Mucosa of stomach (tissue), 1 donor: Measurements from ENCODE around the gene STEAP2.
A peak's percentile ranks its signal among the peaks of the same experiment; 100 is the strongest.

ENCODE experiments used
- H3K27me3 ChIP-seq: one replicate; pipeline ENCODE4 v1.7.0; 2013; ENCODE audit warnings: mild to moderate bottlenecking, low read length; ENCODE audit not compliant: control insufficient read depth, insufficient read depth
- H3K36me3 ChIP-seq: one replicate; pipeline ENCODE4 v1.7.0; 2013; ENCODE audit warnings: low read length; ENCODE audit not compliant: control insufficient read depth, insufficient read depth
- H3K4me1 ChIP-seq: one replicate; pipeline ENCODE4 v1.7.0; 2013; ENCODE audit warnings: mild to moderate bottlenecking, low read length; ENCODE audit not compliant: control insufficient read depth, insufficient read depth
- H3K4me3 ChIP-seq: one replicate; pipeline ENCODE4 v1.7.0; 2013; ENCODE audit warnings: low read length
- H3K9ac ChIP-seq: one replicate; pipeline ENCODE4 v1.7.0; 2013; ENCODE audit warnings: mild to moderate bottlenecking, low read length, moderate library complexity
- H3K9me3 ChIP-seq: one replicate; pipeline ENCODE4 v1.7.0; 2013; ENCODE audit warnings: mild to moderate bottlenecking, low read length, moderate library complexity; ENCODE audit not compliant: control insufficient read depth
- donor health status: Pancreatic carcinoma.

Gene STEAP2

GRCh38 chr7:90225181-90225580, 13.6 kb downstream of the STEAP2 start:
- H3K9me3 ChIP-seq, result no peaks in the 10 kb centered on the region
- no peak overlapping the region for H3K4me3 ChIP-seq
- peaks cover 13% of the 10 kb centered on the region for H3K4me1 ChIP-seq
- no peak overlapping the region for H3K9ac ChIP-seq
- H3K36me3 ChIP-seq, result no peaks in the 10 kb centered on the region
- no peaks in the 10 kb centered on the region for H3K27me3 ChIP-seq

- H3K36me3 ChIP-seq, result no peaks in the 10 kb centered on the region
- no peaks in the 10 kb centered on the region for H3K9me3 ChIP-seq
- H3K4me3 ChIP-seq, result no peak overlapping the region
- no peak overlapping the region for H3K9ac ChIP-seq
- H3K4me1 ChIP-seq, result peaks cover 13% of the 10 kb centered on the region
- no peaks in the 10 kb centered on the region for H3K27me3 ChIP-seq
These were observed 14.1 kb downstream of the STEAP2 start for GRCh38 chr7:90225601-90226000.

GRCh38 chr7:90227259-90227658, 15.7 kb downstream of the STEAP2 start:
- Histone ChIP-seq H3K36me3 (no peaks in the 10 kb centered on the region), H3K4me1 (peaks cover 13% of the 10 kb centered on the region), H3K4me3 (no peak overlapping the region), H3K9me3 (no peaks in the 10 kb centered on the region), H3K27me3 (no peaks in the 10 kb centered on the region), H3K9ac (no peak overlapping the region)

- Histone ChIP-seq H3K4me3 (peak overlapping the region; percentile 45), H3K4me1 (peaks cover 17% of the 10 kb centered on the region), H3K36me3 (no peaks in the 10 kb centered on the region), H3K9me3 (no peaks in the 10 kb centered on the region), H3K27me3 (no peaks in the 10 kb centered on the region), H3K9ac (peak overlapping the region; percentile 64)
These were observed 18.1 kb downstream of the STEAP2 start for GRCh38 chr7:90229682-90230081.

GRCh38 chr7:90230834-90231233, 19.3 kb downstream of the STEAP2 start:
- Histone ChIP-seq H3K4me3 (no peak overlapping the region), H3K9me3 (no peaks in the 10 kb centered on the region), H3K9ac (peak overlapping the region; percentile 64), H3K27me3 (no peaks in the 10 kb centered on the region), H3K36me3 (no peaks in the 10 kb centered on the region), H3K4me1 (peaks cover 17% of the 10 kb centered on the region)

GRCh38 chr7:90231304-90231703, 19.8 kb downstream of the STEAP2 start:
- H3K36me3 ChIP-seq, result no peaks in the 10 kb centered on the region
- no peaks in the 10 kb centered on the region for H3K27me3 ChIP-seq
- peak overlapping the region; percentile 32 for H3K4me3 ChIP-seq
- no peaks in the 10 kb centered on the region for H3K9me3 ChIP-seq
- peak overlapping the region; percentile 38 for H3K9ac ChIP-seq
- peaks cover 17% of the 10 kb centered on the region for H3K4me1 ChIP-seq

GRCh38 chr7:90232430-90232829, 20.9 kb downstream of the STEAP2 start:
- Histone ChIP-seq H3K27me3 (no peaks in the 10 kb centered on the region), H3K9ac (no peak overlapping the region), H3K4me3 (no peak overlapping the region), H3K36me3 (no peaks in the 10 kb centered on the region), H3K4me1 (peaks cover 17% of the 10 kb centered on the region), H3K9me3 (no peaks in the 10 kb centered on the region)

GRCh38 chr7:90233569-90233968, 22.0 kb downstream of the STEAP2 start:
- Histone ChIP-seq H3K4me3 (no peak overlapping the region), H3K4me1 (peaks cover 19% of the 10 kb centered on the region), H3K9ac (no peak overlapping the region), H3K27me3 (no peaks in the 10 kb centered on the region), H3K9me3 (no peaks in the 10 kb centered on the region), H3K36me3 (no peaks in the 10 kb centered on the region)

GRCh38 chr7:90236721-90237289, 25.3 kb downstream of the STEAP2 start:
- H3K9ac ChIP-seq, result no peak overlapping the region
- H3K27me3 ChIP-seq, result no peaks in the 10 kb centered on the region
- H3K4me3 ChIP-seq, result no peak overlapping the region
- no peaks in the 10 kb centered on the region for H3K36me3 ChIP-seq
- peaks cover 9% of the 10 kb centered on the region for H3K4me1 ChIP-seq
- no peaks in the 10 kb centered on the region for H3K9me3 ChIP-seq

- no peak overlapping the region for H3K4me3 ChIP-seq
- H3K36me3 ChIP-seq, result no peaks in the 10 kb centered on the region
These were observed 26.5 kb downstream of the STEAP2 start for GRCh38 chr7:90238022-90238421.

GRCh38 chr7:90238583-90238982, 27.0 kb downstream of the STEAP2 start:
- H3K4me3 ChIP-seq, result no peak overlapping the region
- H3K4me1 ChIP-seq, result peaks cover 5% of the 10 kb centered on the region
- H3K36me3 ChIP-seq, result no peaks in the 10 kb centered on the region
- no peaks in the 10 kb centered on the region for H3K27me3 ChIP-seq
- no peak overlapping the region for H3K9ac ChIP-seq
- no peaks in the 10 kb centered on the region for H3K9me3 ChIP-seq

More at GRCh38 chr7:90238022-90238421, 26.5 kb downstream of the STEAP2 start:
- H3K4me1 ChIP-seq, result peaks cover 9% of the 10 kb centered on the region
- H3K27me3 ChIP-seq, result no peaks in the 10 kb centered on the region
- no peak overlapping the region for H3K9ac ChIP-seq
- no peaks in the 10 kb centered on the region for H3K9me3 ChIP-seq

GRCh38 chr7:90239050-90239449, 27.5 kb downstream of the STEAP2 start:
- H3K4me3 ChIP-seq, result no peak overlapping the region
- H3K27me3 ChIP-seq, result no peaks in the 10 kb centered on the region
- no peaks in the 10 kb centered on the region for H3K9me3 ChIP-seq
- no peaks in the 10 kb centered on the region for H3K36me3 ChIP-seq
- H3K4me1 ChIP-seq, result peaks cover 5% of the 10 kb centered on the region
- no peak overlapping the region for H3K9ac ChIP-seq
